Measurements from ENCODE around the gene AAMDC.
"Not testable (repeated sequence)": the region's sequence is repeated elsewhere in the genome, so short reads cannot be mapped to it uniquely, and the experiment has no call there.

The AAMDC gene

DNA sequence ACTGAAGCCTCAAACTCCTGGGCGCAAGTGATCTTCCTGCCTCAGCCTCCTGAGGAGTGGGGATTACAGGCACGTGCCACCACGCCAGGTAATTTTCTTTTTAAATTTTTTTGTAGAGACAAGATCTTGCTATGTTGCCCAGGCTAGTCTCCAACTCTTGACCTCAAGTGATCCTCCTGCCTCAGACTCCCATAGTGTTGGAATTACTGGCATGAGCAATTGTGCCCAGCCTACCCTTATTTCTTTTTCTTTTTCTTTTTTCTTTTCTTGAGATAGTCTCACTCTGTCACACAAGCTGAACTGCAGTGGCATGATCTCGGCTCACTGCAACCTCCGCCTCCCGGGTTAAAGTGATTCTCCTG, 63.9 kb downstream of the AAMDC start:
- no peak overlapping the region for H3K4me3 ChIP-seq (ENCODE audit: low read depth, low read length)
- TF ChIP-seq, protein P1, sequence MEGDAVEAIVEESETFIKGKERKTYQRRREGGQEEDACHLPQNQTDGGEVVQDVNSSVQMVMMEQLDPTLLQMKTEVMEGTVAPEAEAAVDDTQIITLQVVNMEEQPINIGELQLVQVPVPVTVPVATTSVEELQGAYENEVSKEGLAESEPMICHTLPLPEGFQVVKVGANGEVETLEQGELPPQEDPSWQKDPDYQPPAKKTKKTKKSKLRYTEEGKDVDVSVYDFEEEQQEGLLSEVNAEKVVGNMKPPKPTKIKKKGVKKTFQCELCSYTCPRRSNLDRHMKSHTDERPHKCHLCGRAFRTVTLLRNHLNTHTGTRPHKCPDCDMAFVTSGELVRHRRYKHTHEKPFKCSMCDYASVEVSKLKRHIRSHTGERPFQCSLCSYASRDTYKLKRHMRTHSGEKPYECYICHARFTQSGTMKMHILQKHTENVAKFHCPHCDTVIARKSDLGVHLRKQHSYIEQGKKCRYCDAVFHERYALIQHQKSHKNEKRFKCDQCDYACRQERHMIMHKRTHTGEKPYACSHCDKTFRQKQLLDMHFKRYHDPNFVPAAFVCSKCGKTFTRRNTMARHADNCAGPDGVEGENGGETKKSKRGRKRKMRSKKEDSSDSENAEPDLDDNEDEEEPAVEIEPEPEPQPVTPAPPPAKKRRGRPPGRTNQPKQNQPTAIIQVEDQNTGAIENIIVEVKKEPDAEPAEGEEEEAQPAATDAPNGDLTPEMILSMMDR (IDR thresholded peaks at IDR 0.05; ENCODE audit: low read depth, low read length), result no peak

DNA sequence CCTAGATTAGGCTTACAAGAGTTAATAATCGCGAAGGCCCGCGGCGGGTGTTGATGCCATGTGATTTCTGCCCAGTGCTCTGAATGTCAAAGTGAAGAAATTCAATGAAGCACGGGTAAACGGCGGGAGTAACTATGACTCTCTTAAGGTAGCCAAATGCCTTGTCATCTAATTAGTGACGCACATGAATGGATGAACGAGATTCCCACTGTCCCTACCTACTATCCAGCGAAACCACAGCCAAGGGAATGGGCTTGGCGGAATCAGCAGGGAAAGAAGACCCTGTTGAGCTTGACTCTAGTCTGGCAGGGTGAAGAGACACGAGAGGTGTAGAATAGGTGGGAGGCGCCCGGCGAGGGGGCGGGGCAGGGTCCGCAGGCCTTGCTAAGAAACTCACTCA, 65.5 kb downstream of the AAMDC start:
- TF ChIP-seq, protein P1 (IDR thresholded peaks at IDR 0.05; ENCODE audit: low read depth, low read length), result no peak
- no peak overlapping the region for H3K4me3 ChIP-seq (ENCODE audit: low read depth, low read length)

DNA sequence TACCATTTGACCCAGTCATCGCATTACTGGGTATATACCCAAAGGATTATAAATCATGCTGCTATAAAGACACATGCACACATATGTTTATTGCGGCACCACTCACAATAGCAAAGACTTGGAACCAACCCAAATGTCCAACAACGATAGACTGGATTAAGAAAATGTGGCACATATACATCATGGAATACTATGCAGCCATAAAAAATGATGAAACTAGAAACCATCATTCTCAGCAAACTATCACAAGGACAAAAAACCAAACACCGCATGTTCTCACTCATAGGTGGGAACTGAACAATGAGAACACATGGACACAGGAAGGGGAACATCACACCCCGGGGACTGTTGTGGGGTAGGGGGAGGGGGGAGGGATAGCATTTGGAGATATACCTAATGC, 68.1 kb downstream of the AAMDC start:
- not testable (repeated sequence) for H3K4me3 ChIP-seq (ENCODE audit: low read depth, low read length)

DNA sequence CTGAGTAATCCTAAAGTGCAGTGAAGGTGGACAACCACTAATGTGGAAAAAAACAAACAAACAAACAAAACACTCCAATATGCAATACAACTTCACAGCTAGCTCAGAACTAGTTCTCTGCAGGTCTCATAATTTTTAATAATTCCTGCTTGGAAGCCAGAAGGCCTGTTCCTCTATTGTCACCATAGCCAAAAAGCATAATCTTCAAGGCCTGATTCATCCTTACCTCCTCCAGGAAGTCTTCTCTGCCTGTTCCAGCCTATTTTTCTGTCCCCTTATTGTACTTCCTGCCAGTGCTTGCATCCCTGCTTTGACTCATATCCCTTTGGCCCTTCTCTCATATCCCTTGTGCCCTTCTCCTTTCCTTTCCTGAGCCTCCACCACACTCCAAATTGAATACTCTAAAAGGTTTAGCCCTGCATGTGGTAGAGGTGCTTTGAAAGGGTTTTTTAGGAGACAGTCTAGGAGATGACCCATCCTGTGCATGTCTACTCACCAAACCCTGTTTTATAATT, 69.2 kb downstream of the AAMDC start:
- not testable (repeated sequence) for H3K4me3 ChIP-seq (ENCODE audit: low read depth, low read length)

DNA sequence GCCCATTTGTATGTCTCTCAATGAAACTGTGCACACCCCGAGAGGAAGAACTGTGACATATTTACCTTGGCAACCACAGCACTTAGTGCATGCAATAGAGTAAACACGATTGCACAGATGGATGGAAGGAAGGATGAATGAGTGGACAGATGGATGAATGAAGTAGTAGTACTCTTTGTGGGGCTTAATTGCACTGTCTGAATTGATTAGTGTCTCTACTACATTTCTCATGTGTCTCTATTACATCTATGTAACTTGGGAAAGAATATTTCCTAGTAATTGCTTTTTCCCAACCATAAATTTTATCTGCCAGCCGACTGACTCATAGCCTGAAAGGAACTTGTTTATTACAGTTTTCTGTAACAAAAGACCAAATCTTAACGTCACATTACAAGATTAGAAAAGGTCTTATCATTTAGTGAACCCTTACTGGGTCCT, 69.7 kb downstream of the AAMDC start:
- H3K4me3 ChIP-seq (ENCODE audit: low read depth, low read length), result not testable (repeated sequence)

DNA sequence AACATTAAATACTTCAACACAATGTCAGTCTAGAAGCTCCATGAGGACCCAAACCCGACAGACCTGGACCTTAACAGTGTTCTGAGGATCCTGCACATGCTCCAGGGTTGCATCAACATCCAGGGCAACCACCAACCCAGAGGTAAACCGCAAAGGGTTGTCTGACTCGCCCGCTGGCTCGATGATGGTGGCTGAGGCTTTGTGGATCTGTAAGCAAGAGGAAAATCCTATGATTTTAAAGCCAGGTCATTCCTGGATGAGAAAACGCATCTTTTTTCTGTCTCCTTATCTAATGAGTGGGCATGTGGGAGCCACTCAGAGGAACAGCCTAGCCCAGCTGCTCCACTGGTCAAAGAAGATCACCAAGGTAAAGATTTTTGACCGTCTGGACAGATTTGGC, 70.3 kb downstream of the AAMDC start:
- not testable (repeated sequence) for H3K4me3 ChIP-seq (ENCODE audit: low read depth, low read length)

DNA sequence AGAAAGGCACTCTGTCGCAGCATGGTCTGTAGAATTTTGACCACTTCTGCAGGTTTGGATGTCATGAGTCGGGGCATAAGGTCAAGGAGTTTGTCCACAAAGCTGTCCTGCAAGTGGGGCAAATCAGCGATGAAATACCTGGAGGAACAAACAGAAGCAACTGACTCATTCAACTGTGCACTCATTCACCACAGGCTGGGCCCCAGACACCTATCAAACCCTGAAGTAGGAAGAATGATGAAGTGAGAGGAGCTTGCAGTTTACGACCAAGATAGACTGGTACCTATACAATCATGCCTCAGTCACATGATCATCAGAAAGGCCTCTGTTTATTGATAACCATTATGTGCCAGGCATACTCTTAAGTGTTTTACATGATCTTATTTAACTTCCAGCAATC, 70.8 kb downstream of the AAMDC start:
- not testable (repeated sequence) for H3K4me3 ChIP-seq (ENCODE audit: low read depth, low read length)

DNA sequence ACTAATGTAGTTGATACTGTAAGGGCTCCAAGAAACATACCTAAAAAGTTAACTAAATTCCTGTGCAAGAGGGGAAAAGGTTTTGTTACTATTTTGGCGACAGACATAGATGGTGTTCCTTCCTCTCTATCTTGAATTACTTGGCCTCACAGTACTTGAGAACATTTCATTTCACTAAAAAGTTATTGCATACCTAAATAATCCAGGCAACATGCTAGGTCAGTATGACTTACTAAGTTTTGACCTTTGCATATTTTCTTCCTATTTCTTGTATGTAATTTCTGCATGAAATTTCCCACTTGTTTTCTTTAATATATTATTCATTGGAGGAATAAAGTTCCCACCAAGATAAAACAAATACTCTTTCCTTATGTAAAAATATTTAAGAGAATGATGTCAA, 74.0 kb downstream of the AAMDC start:
- not testable (repeated sequence) for H3K4me3 ChIP-seq (ENCODE audit: low read depth, low read length)

DNA sequence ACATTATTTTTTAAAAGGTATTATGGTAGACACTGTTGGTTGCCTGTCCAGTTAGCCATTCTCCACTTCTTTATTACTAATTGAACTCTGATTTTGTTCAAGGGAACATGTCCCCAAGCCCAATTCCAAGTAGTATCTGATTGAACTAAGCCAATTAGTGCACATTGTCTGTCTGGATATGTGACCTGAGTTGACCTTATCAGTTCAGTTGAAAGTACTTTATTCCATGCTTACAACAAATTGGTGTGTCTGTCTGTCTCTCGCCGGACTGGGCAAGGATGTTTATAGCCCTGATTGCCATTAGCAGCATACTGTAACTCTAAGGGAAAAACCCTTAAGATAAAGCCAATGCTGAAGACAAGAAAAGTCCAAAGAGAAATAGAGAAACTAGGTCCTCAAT, 87.9 kb downstream of the AAMDC start:
- TF ChIP-seq, protein P1 (IDR thresholded peaks at IDR 0.05; ENCODE audit: low read depth, low read length), result no peak

DNA sequence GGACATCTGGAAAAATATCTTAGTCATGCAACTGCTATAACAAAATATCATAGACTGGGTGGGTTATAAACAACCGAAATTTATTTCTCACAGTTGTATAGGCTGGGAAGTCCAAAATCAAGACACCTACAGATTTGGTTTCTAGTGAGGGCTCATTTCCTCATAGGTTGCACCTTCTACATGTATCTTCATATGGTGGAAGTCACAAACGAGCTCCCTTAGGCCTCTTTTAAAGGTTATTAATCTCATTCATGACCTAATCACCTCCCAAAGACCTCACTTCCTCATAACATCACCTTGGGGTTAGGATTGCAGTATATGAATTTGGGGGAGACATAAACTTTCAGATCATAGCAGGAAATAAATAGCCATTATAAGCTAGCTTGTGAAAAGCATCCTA, 88.3 kb downstream of the AAMDC start:
- H3K4me3 ChIP-seq (ENCODE audit: low read depth, low read length), result no peak overlapping the region
- TF ChIP-seq, protein P1 (IDR thresholded peaks at IDR 0.05; ENCODE audit: low read depth, low read length), result no peak

More for the DNA sequence above, 87.9 kb downstream of the AAMDC start:
- H3K4me3 ChIP-seq (ENCODE audit: low read depth, low read length), result no peak overlapping the region

DNA sequence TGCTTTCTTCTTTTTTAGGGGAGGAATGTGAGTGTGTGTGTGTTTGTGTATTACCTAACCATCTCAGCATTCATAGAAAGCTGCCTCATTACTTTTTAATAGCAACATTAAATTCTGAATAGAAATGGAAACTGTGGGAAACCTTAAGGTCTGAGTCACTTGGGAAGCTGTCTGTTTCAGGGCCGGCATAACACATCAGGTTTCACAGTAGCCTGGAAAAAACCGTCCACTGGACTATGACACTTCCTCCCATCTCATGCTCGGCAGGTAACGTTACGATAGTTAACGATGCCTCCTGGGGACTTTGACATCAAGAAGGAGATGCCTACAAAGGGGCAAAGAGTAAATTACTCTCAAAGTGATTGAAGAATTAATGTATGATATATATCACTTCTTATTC, 89.9 kb downstream of the AAMDC start:
- H3K4me3 ChIP-seq (ENCODE audit: low read depth, low read length), result not testable (repeated sequence)

DNA sequence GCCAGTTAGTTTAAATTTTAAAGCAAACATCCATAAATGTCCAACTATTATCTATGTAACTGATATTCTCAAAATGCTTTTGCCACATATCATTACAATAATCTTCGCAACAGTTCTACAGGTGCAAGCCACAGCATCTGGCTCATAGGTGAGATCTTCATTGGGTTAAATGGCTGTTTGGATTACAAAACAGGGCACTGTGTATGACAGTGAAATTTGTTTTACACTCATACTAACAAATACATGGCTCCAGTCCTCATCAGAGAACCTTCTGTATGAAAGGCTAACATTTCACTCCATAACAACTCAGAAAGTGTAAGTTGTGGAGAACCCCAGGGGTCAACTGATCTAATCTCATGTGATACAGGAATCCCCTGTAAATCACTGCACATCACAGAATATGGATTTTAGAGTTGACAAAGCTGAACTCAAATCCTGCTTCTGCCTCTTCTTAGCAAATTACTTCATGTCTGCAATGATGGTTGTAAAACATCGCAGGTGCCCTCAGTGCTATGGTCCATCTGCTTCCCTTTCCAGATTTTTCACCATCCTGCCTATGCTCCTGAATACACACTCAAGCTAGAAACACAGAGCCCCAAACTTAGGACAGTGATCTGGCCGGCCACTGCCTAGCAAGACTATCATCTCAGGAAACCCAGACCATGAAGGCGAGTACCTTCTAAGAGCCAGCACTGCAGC, 92.8 kb downstream of the AAMDC start:
- H3K4me3 ChIP-seq (ENCODE audit: low read depth, low read length), result not testable (repeated sequence)

DNA sequence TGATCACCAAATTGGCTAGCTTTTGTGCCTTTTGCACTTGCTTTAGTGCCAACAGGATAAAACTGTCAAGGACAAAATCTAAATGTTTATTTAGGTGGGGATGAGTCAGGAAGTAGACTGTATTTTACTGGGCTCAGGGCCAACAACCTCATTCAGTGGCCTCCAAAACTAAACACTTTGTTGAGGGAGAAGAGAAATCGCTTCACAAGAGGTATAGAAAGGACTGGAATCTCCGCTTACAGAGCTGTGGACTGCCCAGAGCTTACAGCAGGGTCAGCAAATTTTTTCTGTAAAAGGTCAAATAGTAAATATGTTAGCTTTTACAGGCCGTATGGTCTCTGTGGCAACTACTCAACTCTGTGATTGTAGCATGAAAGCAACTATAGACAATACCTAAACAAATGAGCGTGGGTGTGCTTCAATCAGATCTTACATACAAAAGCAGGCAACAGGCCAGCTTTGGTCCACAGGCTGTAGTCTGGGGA, 93.4 kb downstream of the AAMDC start:
- H3K4me3 ChIP-seq (ENCODE audit: low read depth, low read length), result not testable (repeated sequence)

DNA sequence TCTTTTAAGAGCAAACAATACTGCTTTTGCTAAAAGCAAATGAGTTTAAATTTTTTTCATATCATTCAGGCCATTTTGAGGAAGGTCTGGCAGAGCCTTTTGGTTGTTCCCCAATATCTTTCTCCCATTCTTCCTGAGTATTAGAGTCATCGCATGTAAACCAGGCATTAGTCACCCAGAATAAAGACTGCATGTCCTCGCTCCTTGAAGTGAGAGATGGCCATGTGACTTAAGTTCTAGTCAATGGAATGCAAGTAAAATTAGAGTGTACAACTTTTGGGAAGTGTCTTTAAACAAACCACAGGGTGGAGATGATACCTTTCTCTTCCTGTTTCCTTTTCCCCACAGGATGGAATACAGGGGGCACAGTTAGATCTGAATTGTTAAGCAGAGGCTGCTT, 96.8 kb downstream of the AAMDC start:
- H3K4me3 ChIP-seq (ENCODE audit: low read depth, low read length), result not testable (repeated sequence)
